ENCODE results near the gene ATP13A5.

- TF ChIP-seq, protein P1, sequence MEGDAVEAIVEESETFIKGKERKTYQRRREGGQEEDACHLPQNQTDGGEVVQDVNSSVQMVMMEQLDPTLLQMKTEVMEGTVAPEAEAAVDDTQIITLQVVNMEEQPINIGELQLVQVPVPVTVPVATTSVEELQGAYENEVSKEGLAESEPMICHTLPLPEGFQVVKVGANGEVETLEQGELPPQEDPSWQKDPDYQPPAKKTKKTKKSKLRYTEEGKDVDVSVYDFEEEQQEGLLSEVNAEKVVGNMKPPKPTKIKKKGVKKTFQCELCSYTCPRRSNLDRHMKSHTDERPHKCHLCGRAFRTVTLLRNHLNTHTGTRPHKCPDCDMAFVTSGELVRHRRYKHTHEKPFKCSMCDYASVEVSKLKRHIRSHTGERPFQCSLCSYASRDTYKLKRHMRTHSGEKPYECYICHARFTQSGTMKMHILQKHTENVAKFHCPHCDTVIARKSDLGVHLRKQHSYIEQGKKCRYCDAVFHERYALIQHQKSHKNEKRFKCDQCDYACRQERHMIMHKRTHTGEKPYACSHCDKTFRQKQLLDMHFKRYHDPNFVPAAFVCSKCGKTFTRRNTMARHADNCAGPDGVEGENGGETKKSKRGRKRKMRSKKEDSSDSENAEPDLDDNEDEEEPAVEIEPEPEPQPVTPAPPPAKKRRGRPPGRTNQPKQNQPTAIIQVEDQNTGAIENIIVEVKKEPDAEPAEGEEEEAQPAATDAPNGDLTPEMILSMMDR (IDR thresholded peaks at IDR 0.05), result no peak
- TF ChIP-seq POLR2A (IDR thresholded peaks at IDR 0.05), result no peak
Measured at GRCh38 chr3:193292386-193292785, 86.2 kb downstream of the ATP13A5 start.

Data from Peyer's patch (tissue), 4 donors.